SH-SY5Y (cell line): Measurements from ENCODE around the gene COL4A4.

Source experiments
- GATA2 ChIP-seq: IDR thresholded peaks from 2 replicates; pipeline ENCODE4 v1.6.1; 2011; ENCODE audit warnings: mild to moderate bottlenecking, low read depth, low read length
- GATA3 ChIP-seq: IDR thresholded peaks from 2 replicates; pipeline ENCODE4 v1.6.1; 2011; ENCODE audit warnings: low read depth, mild to moderate bottlenecking, low read length, moderate library complexity

The COL4A4 gene

DNA sequence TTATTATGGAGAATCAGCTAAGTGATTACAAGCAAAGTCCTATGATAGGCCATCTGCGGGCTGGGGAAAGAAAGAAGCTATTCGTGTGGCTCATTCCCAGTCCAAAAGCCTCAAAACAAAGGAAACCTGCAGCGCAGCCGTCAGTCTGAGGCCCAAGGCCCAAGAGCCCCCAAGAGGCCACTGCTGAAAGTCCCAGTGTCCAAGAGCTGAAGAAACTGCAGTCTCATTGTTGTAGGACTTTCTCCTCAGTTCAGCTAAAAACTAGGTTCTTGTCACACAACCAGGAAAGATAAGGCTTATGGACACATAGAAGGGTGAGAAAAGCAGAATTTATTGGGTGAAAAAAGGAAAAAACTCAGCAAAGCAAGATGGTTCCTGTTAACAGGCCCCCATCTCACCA lies 185.0 kb downstream of the COL4A4 start:
- TF ChIP-seq GATA2 (no peak), GATA3 (no peak)

DNA sequence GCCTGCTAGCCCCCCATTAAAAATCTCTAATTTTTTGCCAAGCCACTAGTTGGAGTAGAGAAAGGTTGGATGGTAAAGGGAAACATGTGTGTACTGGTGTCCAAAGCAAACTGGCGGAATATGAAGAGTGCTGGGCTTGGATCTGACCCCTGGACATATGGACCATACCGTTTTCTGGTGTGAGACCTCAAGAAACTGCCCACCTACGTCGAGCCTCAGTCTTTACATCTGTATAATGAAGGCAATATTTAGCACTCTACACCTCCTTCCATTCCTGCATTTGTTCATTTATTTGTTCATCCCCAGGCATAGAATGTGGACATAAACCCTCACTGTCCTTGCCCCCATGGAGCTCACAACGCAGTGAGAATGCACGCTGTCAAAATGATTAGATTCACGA lies 185.7 kb downstream of the COL4A4 start:
- no peak for TF ChIP-seq GATA3
- TF ChIP-seq GATA2 = no peak

DNA sequence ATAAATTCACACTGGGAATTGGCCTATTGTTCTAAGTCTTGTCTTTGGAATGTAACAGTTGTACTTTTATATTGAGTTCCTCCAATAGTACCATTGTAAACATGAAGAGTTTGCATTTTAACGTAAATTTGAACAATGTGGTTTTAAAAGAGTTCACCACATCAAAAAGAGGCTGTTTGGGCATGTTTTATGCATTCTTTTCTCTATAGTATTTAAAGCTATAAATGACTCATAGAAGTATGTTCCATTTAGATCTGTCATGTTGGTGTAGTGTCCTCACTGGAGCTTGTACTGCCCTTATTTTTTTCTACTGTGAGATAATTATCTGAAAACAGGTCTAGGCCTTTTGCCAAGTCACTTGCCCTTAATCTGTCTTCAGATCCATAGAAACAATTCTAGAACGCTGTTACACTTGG lies 186.2 kb downstream of the COL4A4 start:
- TF ChIP-seq GATA2 (peak; percentile 10; the same call in 1 of the 2 replicates), GATA3 (no peak)

DNA sequence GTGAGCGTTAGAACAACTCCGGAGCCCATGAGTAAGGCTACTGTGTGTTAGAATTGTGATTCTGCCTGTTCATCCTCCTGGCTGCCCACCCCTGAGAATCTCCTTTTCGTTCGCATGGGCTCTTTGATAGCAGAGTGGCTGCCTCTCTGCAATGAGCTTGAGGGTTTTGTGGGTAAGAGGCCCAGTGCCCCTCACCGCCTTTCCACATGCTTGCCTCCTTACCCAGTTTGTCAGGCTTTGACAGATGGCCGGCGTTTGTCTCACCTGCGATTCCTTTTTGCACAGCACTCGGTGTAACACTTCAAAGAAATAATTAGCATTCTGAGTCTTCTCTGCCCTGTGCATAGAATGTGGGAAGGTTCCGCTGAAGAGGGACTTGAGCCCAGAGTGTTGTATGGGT lies 190.2 kb downstream of the COL4A4 start:
- TF ChIP-seq GATA2 (no peak), GATA3 (no peak)

DNA sequence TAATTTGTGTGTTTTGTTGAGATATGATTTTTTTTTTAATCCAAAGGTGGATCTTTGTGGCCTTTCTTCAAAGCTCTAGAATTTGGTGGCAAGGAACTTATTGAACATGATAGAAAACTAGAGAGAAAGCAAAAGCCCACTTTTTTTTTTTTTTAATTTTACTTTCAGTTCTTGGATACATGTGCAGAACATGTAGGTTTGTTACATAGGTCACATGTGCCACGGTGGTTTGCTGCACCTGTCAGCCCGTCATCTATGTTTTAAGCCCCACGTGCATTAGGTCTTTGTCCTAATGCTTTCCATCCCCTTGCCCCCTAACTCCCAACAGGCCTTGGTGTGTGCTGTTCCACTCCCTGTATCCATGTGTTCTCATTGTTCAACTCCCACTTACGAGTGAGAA lies 192.2 kb downstream of the COL4A4 start:
- no peak for TF ChIP-seq GATA3
- no peak for TF ChIP-seq GATA2

DNA sequence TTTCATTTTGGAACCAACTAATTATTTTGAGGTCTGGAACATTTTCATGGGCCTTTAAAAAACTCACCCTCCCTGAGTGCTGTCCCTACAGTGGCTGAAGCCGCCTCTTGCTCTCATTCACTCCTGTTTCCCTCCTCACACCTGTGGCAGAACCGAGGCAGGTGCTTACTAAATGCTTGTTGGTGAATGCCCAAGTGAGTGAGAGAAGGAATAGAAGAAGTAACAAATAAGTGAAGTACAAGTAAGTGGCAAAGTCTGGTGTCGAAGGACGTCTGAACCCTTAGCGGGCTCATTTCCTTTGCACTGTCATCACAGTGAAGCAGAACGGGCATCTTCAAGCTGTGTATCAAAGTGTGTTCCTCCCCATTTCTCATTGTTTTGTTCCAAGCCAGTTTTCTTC lies 192.9 kb downstream of the COL4A4 start:
- TF ChIP-seq GATA2 (no peak), GATA3 (no peak)

DNA sequence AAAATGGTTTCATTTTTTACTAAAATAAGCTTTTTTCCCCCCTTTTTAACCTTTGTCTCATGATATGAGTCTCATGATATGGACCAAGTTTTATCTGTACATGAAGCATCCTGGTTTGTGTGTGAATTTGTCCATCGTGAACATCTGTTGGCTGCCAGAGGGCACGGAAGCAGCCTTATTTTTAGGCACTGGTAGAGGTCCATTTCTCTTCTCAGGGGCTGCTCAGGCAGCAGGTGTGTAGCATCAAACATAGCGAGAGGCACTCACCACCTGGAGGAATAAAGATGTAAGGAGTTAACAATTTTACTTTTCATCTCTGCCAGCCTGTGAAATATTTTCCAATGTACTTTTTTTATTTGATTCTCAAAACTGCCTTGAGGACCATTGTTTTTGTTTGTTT lies 193.6 kb downstream of the COL4A4 start:
- no peak for TF ChIP-seq GATA2
- TF ChIP-seq GATA3 = no peak

DNA sequence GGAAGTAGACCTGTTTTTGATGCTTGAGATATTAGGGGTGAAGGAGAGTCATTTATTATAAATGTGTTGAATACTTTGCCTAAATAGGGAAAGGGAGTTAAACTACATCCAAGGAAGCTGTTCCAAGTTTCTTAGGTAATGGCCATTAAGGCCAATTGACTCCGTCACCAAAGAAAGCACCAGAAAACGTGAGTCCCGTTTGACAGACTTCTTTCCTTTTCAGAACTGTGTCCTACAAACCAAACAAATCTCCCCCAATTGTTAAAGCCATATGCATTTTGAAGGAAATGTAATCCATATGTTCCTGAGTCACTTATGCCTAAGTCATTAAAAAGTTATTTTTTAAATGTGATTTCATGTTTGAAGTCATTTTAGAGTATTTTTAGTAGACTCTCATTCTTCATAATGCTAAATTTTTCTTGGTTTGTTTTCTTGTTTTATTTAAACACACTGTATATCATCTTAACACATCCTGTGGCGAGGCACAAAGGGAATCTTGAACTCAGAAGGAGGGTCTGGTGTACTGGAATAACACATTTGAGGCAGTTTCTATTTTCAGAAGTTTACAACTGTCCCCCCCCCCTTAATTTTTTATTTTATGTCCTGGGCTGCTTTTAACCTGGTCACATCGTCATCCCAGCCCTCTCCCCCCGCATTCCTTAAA lies 194.5 kb downstream of the COL4A4 start:
- TF ChIP-seq GATA2 (no peak), GATA3 (no peak)

DNA sequence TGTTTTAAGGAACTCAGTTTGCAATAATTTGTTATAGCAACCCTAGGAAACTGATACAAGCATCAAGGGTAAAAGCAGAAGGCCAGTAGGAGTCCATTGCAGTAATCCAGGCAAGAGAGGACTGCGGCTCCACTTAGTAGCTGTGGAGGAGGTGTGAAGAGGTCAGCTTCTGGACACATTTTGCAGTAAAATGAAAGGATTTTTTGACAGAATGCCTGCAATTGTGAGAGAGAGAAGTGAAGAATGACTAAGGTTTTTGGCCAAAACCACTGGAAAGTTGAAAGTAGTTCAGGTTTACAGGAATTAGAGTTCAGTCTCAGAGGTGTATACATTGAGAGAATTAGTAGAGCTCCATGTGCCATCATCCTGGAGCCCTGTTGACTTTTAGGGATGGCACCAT lies 198.6 kb downstream of the COL4A4 start:
- TF ChIP-seq GATA3 (no peak), GATA2 (no peak)

DNA sequence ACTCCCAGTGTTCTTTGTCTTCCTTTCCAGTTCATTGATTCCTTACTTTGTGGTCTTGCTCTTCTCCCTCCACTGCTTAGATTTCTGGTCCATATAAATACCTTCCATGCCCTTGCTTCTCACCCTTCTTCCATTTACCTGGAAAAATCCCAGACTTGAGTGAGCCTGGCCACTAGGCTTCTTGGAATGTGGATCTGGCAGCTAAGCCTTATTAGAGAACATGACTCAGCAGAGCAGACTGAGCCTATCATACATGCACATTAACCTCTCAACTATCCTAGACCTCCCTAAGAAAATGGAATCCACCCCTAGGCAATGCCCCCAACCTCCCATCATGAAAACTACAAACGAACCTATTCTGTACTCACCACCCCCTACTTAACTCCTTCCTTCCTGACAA lies 200.5 kb downstream of the COL4A4 start:
- TF ChIP-seq GATA3 (no peak), GATA2 (no peak)

DNA sequence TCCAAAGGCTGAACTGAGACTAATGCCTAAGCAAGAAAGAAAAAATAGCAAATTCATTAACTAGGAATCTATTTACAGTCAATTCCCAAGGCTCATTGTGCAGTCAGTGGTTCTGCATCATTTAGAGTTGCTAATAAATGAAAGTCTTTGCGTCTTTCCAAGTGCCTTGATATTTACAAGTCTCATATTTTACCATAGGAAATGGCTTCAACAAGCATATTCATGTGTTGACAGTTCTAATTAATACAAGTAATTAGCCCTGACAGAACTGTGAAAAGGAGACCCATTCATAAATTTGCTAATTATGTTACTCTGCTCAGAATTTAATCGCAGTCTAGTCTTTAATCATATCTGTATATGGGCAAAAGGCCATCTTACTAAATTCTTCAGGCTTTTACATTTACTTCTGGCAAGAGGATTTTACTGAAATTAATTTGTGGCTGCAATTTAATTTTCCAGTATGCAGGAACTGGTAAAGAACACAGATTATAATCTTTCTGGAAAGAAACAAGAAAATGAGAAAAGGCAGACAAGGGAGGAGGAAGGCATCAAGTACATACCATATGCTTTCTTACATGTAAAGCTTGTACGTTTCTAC lies 201.7 kb downstream of the COL4A4 start:
- TF ChIP-seq GATA3 (no peak), GATA2 (no peak)

DNA sequence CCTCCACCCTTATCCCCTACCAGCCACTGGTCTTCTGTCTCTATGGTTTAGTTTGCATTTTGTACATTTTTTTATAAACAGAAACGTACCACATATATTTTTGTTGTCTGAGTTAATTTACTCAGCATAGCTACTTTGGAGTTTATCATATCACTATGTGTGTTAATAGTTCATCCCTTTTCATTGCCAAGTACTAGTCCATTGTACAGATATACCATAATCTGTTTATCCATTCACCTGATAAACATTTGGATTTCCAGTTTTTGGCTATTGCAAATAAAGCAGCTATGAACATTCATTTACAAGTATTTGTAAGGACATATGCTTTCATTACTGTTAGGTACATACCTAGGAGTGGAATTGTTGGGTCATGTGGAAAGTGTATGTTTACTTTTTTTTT lies 204.6 kb downstream of the COL4A4 start:
- TF ChIP-seq GATA3 = no peak
- no peak for TF ChIP-seq GATA2

DNA sequence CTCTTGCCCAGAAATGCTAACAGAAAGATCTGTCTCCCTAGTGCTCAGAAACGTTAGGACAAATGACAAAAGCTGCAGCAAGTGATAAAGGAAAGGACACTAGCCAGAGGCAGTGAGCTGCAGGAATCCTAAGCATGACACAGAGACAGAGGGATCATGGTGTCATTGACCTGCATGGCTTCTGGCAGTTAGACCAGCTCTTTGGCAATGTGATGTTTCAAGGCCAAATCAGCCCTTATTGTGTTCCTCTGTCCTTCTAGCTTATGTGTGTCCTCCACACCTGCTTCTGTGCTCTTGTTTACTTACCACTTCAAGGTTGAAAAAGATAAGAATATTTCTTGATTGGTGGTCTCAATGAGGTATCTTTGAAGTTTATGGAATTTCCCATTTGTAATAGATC lies 207.3 kb downstream of the COL4A4 start:
- no peak for TF ChIP-seq GATA3
- TF ChIP-seq GATA2 = no peak

DNA sequence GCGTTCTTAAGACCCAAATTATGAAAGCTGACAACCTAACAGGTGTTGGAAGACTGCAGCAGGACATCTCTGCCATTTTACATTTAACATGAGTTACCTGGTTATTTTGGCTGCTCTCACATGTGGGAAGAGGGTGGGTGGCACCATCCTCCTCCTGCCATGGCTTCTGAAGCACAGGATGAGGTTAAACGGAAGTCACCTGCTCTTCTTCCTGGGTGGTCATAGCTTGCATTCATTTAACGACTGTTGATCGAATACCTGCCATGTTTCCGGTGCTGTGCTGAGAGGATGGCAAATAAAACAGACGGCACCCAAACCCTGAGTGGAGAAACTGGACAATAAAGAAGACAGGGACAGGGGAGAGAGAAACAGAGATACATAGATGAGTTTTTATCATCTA lies 210.2 kb downstream of the COL4A4 start:
- TF ChIP-seq GATA2 = no peak
- no peak for TF ChIP-seq GATA3

DNA sequence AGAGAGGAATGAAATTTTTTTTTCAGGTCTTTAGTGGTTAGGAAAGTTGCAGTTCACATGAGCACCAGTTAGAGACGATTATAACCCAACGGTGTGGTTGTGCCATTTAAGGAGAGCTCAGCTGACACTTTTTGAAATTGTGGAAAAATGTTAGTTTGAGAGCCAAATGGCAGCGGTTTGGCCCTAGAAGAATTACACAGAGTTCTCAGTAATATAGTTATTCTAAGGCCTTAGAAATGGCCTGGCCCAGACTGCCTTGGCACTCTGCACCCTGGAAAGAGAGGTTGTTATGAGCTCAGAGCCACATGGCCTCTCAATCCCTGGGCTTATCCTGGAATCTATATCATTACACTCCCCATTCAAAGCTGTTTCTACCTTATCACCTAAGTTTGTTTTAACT lies 210.8 kb downstream of the COL4A4 start:
- no peak for TF ChIP-seq GATA2
- TF ChIP-seq GATA3 = no peak
